Tibial artery (tissue), 4 donors: ENCODE data around the gene ADTRP.

Experiments used
- DNase-seq, 2 donors: peaks; one replicate each; pipeline ENCODE4 v3.0.0-alpha.2; 2019
- H3K27ac ChIP-seq, 2 donors: fragments of 200-600 bp; sonication (generic) in 1 of 2; 1 replicate in 1 of 2; 2 replicates in 1 of 2; pipeline ENCODE4 v1.5.1; 2018 to 2019; ENCODE audit warnings: mild to moderate bottlenecking in 1 of 2
- H3K27me3 ChIP-seq, 2 donors: fragments of 200-600 bp; sonication (generic) in 1 of 2; one replicate each; pipeline versions ENCODE4 v1.5.1 to v1.6.0; 2016 to 2019
- H3K36me3 ChIP-seq, 3 donors: fragments of 200-600 bp; sonication (generic) in 2 of 3; one replicate each; pipeline ENCODE4 v1.5.1; 2016 to 2019; ENCODE audit warnings: mild to moderate bottlenecking in 2 of 3
- H3K4me1 ChIP-seq, 4 donors: fragments of 200-600 bp; sonication (generic) in 2 of 4; 1 replicate in 3 of 4; 2 replicates in 1 of 4; pipeline ENCODE4 v1.5.1; 2016 to 2019
- H3K4me3 ChIP-seq, 2 donors: fragments of 200-600 bp; sonication (generic) in 1 of 2; 1 replicate in 1 of 2; 2 replicates in 1 of 2; pipeline ENCODE4 v1.5.1; 2018 to 2019; ENCODE audit warnings: mild to moderate bottlenecking in 2 of 2
- H3K9me3 ChIP-seq, 3 donors: fragments of 200-600 bp; sonication (generic) in 1 of 3; one replicate each; pipeline ENCODE4 v1.5.1; 2016 to 2019
- intact Hi-C: fragments of 100-400 bp; cut with DNase I; formaldehyde crosslinking; loops from one replicate; pipeline ENCODE4 v1.15.0; 2023; ENCODE audit warnings: low total_unique reads
- TF ChIP-seq, protein P1 (sequence below), 2 experiments: fragments of 200-600 bp in 1 of 2; fragments of 450-650 bp in 1 of 2; IDR thresholded peaks; one replicate each; pipeline ENCODE4 v1.5.1; 2017 to 2019; ENCODE audit warnings: antibody characterized with exemption in 2 of 2, mild to moderate bottlenecking in 1 of 2, moderate library complexity in 1 of 2

The ADTRP gene

GRCh38 chr6:11808054-11808453 lies 29.5 kb upstream of the ADTRP start:
- H3K27me3 ChIP-seq, result no peaks in the 10 kb centered on the region
- no peak overlapping the region for H3K4me3 ChIP-seq
- H3K36me3 ChIP-seq, result no peaks in the 10 kb centered on the region
- TF ChIP-seq, protein P1, sequence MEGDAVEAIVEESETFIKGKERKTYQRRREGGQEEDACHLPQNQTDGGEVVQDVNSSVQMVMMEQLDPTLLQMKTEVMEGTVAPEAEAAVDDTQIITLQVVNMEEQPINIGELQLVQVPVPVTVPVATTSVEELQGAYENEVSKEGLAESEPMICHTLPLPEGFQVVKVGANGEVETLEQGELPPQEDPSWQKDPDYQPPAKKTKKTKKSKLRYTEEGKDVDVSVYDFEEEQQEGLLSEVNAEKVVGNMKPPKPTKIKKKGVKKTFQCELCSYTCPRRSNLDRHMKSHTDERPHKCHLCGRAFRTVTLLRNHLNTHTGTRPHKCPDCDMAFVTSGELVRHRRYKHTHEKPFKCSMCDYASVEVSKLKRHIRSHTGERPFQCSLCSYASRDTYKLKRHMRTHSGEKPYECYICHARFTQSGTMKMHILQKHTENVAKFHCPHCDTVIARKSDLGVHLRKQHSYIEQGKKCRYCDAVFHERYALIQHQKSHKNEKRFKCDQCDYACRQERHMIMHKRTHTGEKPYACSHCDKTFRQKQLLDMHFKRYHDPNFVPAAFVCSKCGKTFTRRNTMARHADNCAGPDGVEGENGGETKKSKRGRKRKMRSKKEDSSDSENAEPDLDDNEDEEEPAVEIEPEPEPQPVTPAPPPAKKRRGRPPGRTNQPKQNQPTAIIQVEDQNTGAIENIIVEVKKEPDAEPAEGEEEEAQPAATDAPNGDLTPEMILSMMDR (IDR thresholded peaks at IDR 0.05), result no peak
- intact Hi-C loops, result no loop called here
- peaks cover 0 to 25% (median 15%) of the 10 kb centered on the region in 4 donors for H3K4me1 ChIP-seq
- no peaks in the 10 kb centered on the region for H3K9me3 ChIP-seq
- DNase-seq, result no peak
- H3K27ac ChIP-seq, result no peak overlapping the region

- H3K4me3 ChIP-seq, result no peak overlapping the region
- no peaks in the 10 kb centered on the region for H3K9me3 ChIP-seq
- DNase-seq, result no peak
- no peaks in the 10 kb centered on the region for H3K36me3 ChIP-seq
- no peak overlapping the region for H3K27ac ChIP-seq
- H3K4me1 ChIP-seq, result peaks cover 0 to 25% (median 15%) of the 10 kb centered on the region in 4 donors
- intact Hi-C loops, result no loop called here
- TF ChIP-seq, protein P1 (IDR thresholded peaks at IDR 0.05), result no peak
- no peaks in the 10 kb centered on the region for H3K27me3 ChIP-seq
Measured at GRCh38 chr6:11806561-11807317, 28.1 kb upstream of the ADTRP start.

GRCh38 chr6:11805259-11806053 lies 26.9 kb upstream of the ADTRP start:
- TF ChIP-seq, protein P1 (IDR thresholded peaks at IDR 0.05), result no peak
- no peaks in the 10 kb centered on the region for H3K9me3 ChIP-seq
- intact Hi-C loops, result no loop called here
- DNase-seq, result no peak
- H3K4me3 ChIP-seq, result no peak overlapping the region
- no peak overlapping the region for H3K27ac ChIP-seq
- peaks cover 0 to 16% (median 8%) of the 10 kb centered on the region in 4 donors for H3K4me1 ChIP-seq
- H3K27me3 ChIP-seq, result no peaks in the 10 kb centered on the region
- no peaks in the 10 kb centered on the region for H3K36me3 ChIP-seq

- intact Hi-C loops, result no loop called here
- H3K9me3 ChIP-seq, result no peaks in the 10 kb centered on the region
- H3K4me3 ChIP-seq, result no peak overlapping the region
- TF ChIP-seq, protein P1 (IDR thresholded peaks at IDR 0.05), result no peak
- no peaks in the 10 kb centered on the region for H3K27me3 ChIP-seq
- no peak overlapping the region for H3K27ac ChIP-seq
- peaks cover 0 to 9% (median 4%) of the 10 kb centered on the region in 4 donors for H3K4me1 ChIP-seq
- no peak for DNase-seq
- no peaks in the 10 kb centered on the region for H3K36me3 ChIP-seq
Measured at GRCh38 chr6:11804701-11805100, 26.1 kb upstream of the ADTRP start.

DNA sequence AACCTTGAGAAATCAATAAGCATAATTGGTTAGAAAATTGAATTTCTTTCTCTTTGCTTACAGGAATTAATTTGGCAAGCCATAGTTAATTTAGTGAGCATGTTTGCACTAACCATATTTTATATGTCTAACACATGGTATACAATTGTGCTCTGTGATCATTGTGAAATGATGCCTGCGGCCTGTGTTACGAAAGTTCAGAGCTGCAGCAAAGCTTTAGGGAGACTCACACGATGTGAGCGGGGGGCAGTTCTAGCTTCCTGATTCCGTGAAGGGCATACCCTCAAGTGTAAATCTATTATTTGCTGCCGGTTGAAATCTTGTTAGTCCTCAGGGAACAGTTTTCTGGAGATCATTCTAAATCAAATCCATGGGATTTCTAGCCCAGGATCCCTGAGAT lies 25.5 kb upstream of the ADTRP start:
- intact Hi-C loops, result no loop called here
- Histone ChIP-seq H3K4me3 (no peak overlapping the region), H3K36me3 (no peaks in the 10 kb centered on the region), H3K27me3 (no peaks in the 10 kb centered on the region), H3K9me3 (no peaks in the 10 kb centered on the region), H3K27ac (no peak overlapping the region), H3K4me1 (peaks cover 0 to 3% (median 2%) of the 10 kb centered on the region in 4 donors)
- DNase-seq, result no peak
- TF ChIP-seq, protein P1 (IDR thresholded peaks at IDR 0.05), result no peak
